GM19397 (cell line): ENCODE data around the gene NRIP3.
"Not testable (repeated sequence)": the region's sequence is repeated elsewhere in the genome, so short reads cannot be mapped to it uniquely, and the experiment has no call there.

ENCODE experiments used
- ATAC-seq: cut with Tn5 transposase; IDR thresholded peaks from one replicate; pipeline ENCODE4 v1.9.1; 2021; ENCODE audit warnings: mild to moderate bottlenecking, moderate library complexity; ENCODE audit not compliant: unreplicated experiment

Gene NRIP3

GRCh38 chr11:9016916-9017642 lies 13.3 kb upstream of the NRIP3 start:
- ATAC-seq = no peak

- peak; percentile 68 for ATAC-seq
These were observed 11.9 kb upstream of the NRIP3 start for GRCh38 chr11:9015677-9016076.

- ATAC-seq = no peak
These were observed 11.0 kb upstream of the NRIP3 start for GRCh38 chr11:9014826-9015225.

GRCh38 chr11:9013373-9013772 lies 9.6 kb upstream of the NRIP3 start:
- no peak for ATAC-seq

GRCh38 chr11:9009538-9009937 lies 5.7 kb upstream of the NRIP3 start:
- ATAC-seq = not testable (repeated sequence)

- ATAC-seq = no peak
These were observed 4.9 kb upstream of the NRIP3 start for GRCh38 chr11:9008661-9009060.

- no peak for ATAC-seq
These were observed 4.3 kb upstream of the NRIP3 start for GRCh38 chr11:9008011-9008550.

GRCh38 chr11:9005087-9005486 lies 1.3 kb upstream of the NRIP3 start:
- no peak for ATAC-seq

- no peak for ATAC-seq
These were observed 554 bp upstream of the NRIP3 start for GRCh38 chr11:9004183-9004926.

GRCh38 chr11:9002920-9003572 lies 755 bp downstream of the NRIP3 start:
- no peak for ATAC-seq

GRCh38 chr11:9001736-9002135 lies 2.1 kb downstream of the NRIP3 start:
- ATAC-seq = no peak

GRCh38 chr11:8998017-8998416 lies 5.8 kb downstream of the NRIP3 start:
- no peak for ATAC-seq

GRCh38 chr11:8997451-8997850 lies 6.3 kb downstream of the NRIP3 start:
- no peak for ATAC-seq

- no peak for ATAC-seq
These were observed 14.3 kb downstream of the NRIP3 start for GRCh38 chr11:8989453-8989852.

- ATAC-seq = no peak
These were observed 15.2 kb downstream of the NRIP3 start for GRCh38 chr11:8988329-8989234.

GRCh38 chr11:8987446-8987845 lies 16.4 kb downstream of the NRIP3 start:
- no peak for ATAC-seq

GRCh38 chr11:8986772-8987171 lies 17.0 kb downstream of the NRIP3 start:
- ATAC-seq = not testable (repeated sequence)

- ATAC-seq = no peak
These were observed 18.3 kb downstream of the NRIP3 start for GRCh38 chr11:8985462-8985861.

GRCh38 chr11:8983552-8983951 lies 20.2 kb downstream of the NRIP3 start:
- ATAC-seq = no peak

- no peak for ATAC-seq
These were observed 23.3 kb downstream of the NRIP3 start for GRCh38 chr11:8980485-8980884.

GRCh38 chr11:8979365-8979764 lies 24.4 kb downstream of the NRIP3 start:
- not testable (repeated sequence) for ATAC-seq
